WERI-Rb-1 (cell line): ENCODE results near the gene YTHDF1.
"Not testable (repeated sequence)": the region's sequence is repeated elsewhere in the genome, so short reads cannot be mapped to it uniquely, and the experiment has no call there.

Experiments used
- DNase-seq: peaks from one replicate; pipeline ENCODE4 v3.0.0-alpha.2; 2020
- H3K27ac ChIP-seq: fragments of 250-450 bp; sonication (Bioruptor Pico); 2 replicates; pipeline ENCODE4 v1.5.1; 2020; ENCODE audit warnings: mild to moderate bottlenecking, moderate library complexity
- H3K27me3 ChIP-seq: fragments of 250-450 bp; sonication (Bioruptor Pico); 2 replicates; pipeline ENCODE4 v1.5.1; 2021; ENCODE audit warnings: mild to moderate bottlenecking, low read depth, moderate library complexity; ENCODE audit not compliant: insufficient read depth, severe bottlenecking
- H3K36me3 ChIP-seq: fragments of 250-450 bp; sonication (Bioruptor Pico); 2 replicates; pipeline ENCODE4 v1.5.1; 2020; ENCODE audit warnings: mild to moderate bottlenecking, moderate library complexity
- H3K4me3 ChIP-seq: 2 replicates; pipeline ENCODE4 v1.5.1; 2011; ENCODE audit warnings: low read depth, mild to moderate bottlenecking, control low read depth, low read length
- H3K9me3 ChIP-seq: fragments of 250-450 bp; sonication (Bioruptor Pico); 2 replicates; pipeline ENCODE4 v1.5.1; 2021; ENCODE audit warnings: mild to moderate bottlenecking, moderate library complexity; ENCODE audit not compliant: severe bottlenecking
- CTCF ChIP-seq: IDR thresholded peaks from 2 replicates; pipeline ENCODE4 v1.5.1; 2011; ENCODE audit warnings: low read depth, mild to moderate bottlenecking, control low read depth, inconsistent platforms, low read length

YTHDF1 gene

GRCh38 chr20:63160641-63161175 lies 55.2 kb downstream of the YTHDF1 start:
- H3K4me3 ChIP-seq: no peak overlapping the region
- no peaks in the 10 kb centered on the region for H3K27me3 ChIP-seq
- no peak for TF ChIP-seq CTCF
- H3K36me3 ChIP-seq: no peaks in the 10 kb centered on the region
- no peak for DNase-seq
- H3K9me3 ChIP-seq: no peaks in the 10 kb centered on the region
- H3K27ac ChIP-seq: no peak overlapping the region

GRCh38 chr20:63159826-63160640 lies 55.9 kb downstream of the YTHDF1 start:
- no peaks in the 10 kb centered on the region for H3K9me3 ChIP-seq
- TF ChIP-seq CTCF: no peak
- DNase-seq: no peak
- no peak overlapping the region for H3K27ac ChIP-seq
- H3K27me3 ChIP-seq: no peaks in the 10 kb centered on the region
- H3K36me3 ChIP-seq: no peaks in the 10 kb centered on the region
- H3K4me3 ChIP-seq: no peak overlapping the region

DNA sequence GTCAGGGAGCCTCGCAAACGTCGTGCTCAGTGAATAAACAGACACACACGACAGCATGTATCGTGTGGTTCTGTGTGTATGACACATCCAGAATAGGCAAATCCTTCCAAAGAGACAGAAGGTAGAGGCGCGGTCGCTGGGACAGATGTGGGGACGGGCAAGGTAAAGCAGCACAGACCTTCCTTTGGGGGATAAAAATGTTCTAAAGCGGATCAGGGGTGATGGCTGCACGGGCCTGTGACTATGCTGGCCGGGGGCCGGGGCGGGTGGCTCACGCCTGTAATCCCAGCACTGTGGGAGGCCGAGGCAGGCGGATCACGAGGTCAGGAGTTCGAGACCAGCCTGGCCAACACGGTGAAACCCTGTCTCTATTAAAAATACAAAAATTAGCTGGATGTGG lies 56.7 kb downstream of the YTHDF1 start:
- not testable (repeated sequence) for H3K27me3 ChIP-seq

GRCh38 chr20:63158845-63159244 lies 57.1 kb downstream of the YTHDF1 start:
- no peaks in the 10 kb centered on the region for H3K27me3 ChIP-seq
- no peaks in the 10 kb centered on the region for H3K36me3 ChIP-seq
- DNase-seq: no peak
- no peaks in the 10 kb centered on the region for H3K9me3 ChIP-seq
- no peak overlapping the region for H3K4me3 ChIP-seq
- H3K27ac ChIP-seq: no peak overlapping the region
- TF ChIP-seq CTCF: no peak

More for the DNA sequence above, 56.7 kb downstream of the YTHDF1 start:
- not testable (repeated sequence) for H3K9me3 ChIP-seq, H3K4me3 ChIP-seq, DNase-seq, H3K27ac ChIP-seq, H3K36me3 ChIP-seq

DNA sequence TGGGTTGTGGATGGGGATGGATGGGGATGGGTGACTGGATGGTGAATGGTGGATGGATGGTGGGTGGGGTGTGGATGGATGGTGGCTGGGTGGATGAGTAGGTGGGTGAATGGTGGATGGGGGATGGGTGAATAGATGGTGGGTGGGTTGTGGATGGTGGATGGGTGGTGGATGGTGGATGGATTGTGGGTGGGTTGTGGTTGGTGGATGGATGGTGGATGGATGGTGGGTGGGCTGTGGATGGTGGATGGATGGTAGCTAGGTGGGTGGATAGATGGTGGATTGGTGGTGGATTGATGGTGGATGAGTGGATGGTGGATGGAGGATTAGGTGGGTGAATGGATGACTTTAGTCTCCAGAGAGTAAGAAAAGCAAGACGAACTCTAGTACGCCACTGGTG lies 57.6 kb downstream of the YTHDF1 start:
- TF ChIP-seq CTCF: no peak
- no peaks in the 10 kb centered on the region for H3K27me3 ChIP-seq
- no peak for DNase-seq

GRCh38 chr20:63157431-63157830 lies 58.5 kb downstream of the YTHDF1 start:
- not testable (repeated sequence) for DNase-seq, H3K27ac ChIP-seq, H3K4me3 ChIP-seq, H3K27me3 ChIP-seq, H3K9me3 ChIP-seq, H3K36me3 ChIP-seq
- TF ChIP-seq CTCF: 0 out of 2 replicates have a peak, but pooled peaks have one; percentile 16

More for the DNA sequence above, 57.6 kb downstream of the YTHDF1 start:
- Histone ChIP-seq H3K4me3 (no peak overlapping the region), H3K27ac (no peak overlapping the region), H3K9me3 (no peaks in the 10 kb centered on the region), H3K36me3 (no peaks in the 10 kb centered on the region)
